HEK293 (cell line): ENCODE results near the gene MUSTN1.

Experiments used
- CTCF ChIA-PET: fragments of 350-600 bp; formaldehyde crosslinking; extraction: SDS; loops from one replicate; lab custom pipeline; 2021; ENCODE audit warnings: antibody characterized with exemption; lab: Yijun Ruan, JAX
- POLR2A ChIA-PET: fragments of 300-600 bp; formaldehyde crosslinking; extraction: SDS; loops from one replicate; lab custom pipeline; 2020; ENCODE audit warnings: antibody characterized with exemption, inconsistent platforms; lab: Yijun Ruan, JAX
- H3K27ac ChIP-seq: fragments of 200-500 bp; sonication (Bioruptor generic); 2 replicates; pipeline ENCODE4 v1.5.1; 2014; ENCODE audit warnings: low read depth, low read length, control low read depth, inconsistent platforms; ENCODE audit errors: extremely low read depth
- H3K36me3 ChIP-seq, 2 experiments: fragments of 200-500 bp in 1 of 2; sonication (Bioruptor generic) in 1 of 2; 1 replicate in 1 of 2; 2 replicates in 1 of 2; pipeline ENCODE4 v1.5.1; 2014 to 2017; ENCODE audit warnings: inconsistent platforms in 2 of 2, low read length in 2 of 2; ENCODE audit not compliant: control insufficient read depth in 2 of 2, insufficient read depth in 1 of 2
- H3K4me1 ChIP-seq: fragments of 200-500 bp; sonication (Bioruptor generic); 2 replicates; pipeline ENCODE4 v1.5.1; 2014; ENCODE audit warnings: mild to moderate bottlenecking, low read length, inconsistent platforms; ENCODE audit not compliant: control insufficient read depth, insufficient read depth
- H3K4me3 ChIP-seq: 2 replicates; pipeline ENCODE4 v1.5.1; 2011; ENCODE audit warnings: low read depth, mild to moderate bottlenecking, control low read depth, low read length, moderate library complexity
- H3K9me3 ChIP-seq: fragments of 200-500 bp; sonication (Bioruptor generic); 2 replicates; pipeline ENCODE4 v1.5.1; 2014; ENCODE audit warnings: low read depth, low read length, inconsistent platforms; ENCODE audit not compliant: control insufficient read depth, insufficient read depth
- EGR2 ChIP-seq: fragments of 450-650 bp; formaldehyde crosslinking; IDR thresholded peaks from 2 replicates; pipeline ENCODE4 v1.5.1; 2016; ENCODE audit warnings: low read depth, missing biosample characterization, missing genetic modification characterization
- HOXA7 ChIP-seq: sonication (generic); formaldehyde crosslinking; IDR thresholded peaks from 2 replicates; pipeline ENCODE4 v1.8.1; 2022; ENCODE audit warnings: missing genetic modification reagents, borderline replicate concordance
- KLF1 ChIP-seq: fragments of 450-650 bp; formaldehyde crosslinking; IDR thresholded peaks from 2 replicates; pipeline ENCODE4 v1.5.1; 2016; ENCODE audit warnings: missing biosample characterization, missing genetic modification characterization
- OSR2 ChIP-seq: fragments of 450-650 bp; formaldehyde crosslinking; IDR thresholded peaks from 2 replicates; pipeline ENCODE4 v1.5.1; 2016; ENCODE audit warnings: missing biosample characterization, missing genetic modification characterization
- PRDM10 ChIP-seq: fragments of 450-650 bp; formaldehyde crosslinking; IDR thresholded peaks from 2 replicates; pipeline ENCODE4 v1.5.1; 2016; ENCODE audit warnings: missing biosample characterization, missing genetic modification characterization
- REST ChIP-seq: fragments of 450-650 bp; formaldehyde crosslinking; IDR thresholded peaks from 2 replicates; pipeline ENCODE4 v1.5.1; 2016; ENCODE audit warnings: missing biosample characterization, missing genetic modification characterization
- ZBTB10 ChIP-seq: fragments of 450-650 bp; formaldehyde crosslinking; IDR thresholded peaks from 2 replicates; pipeline ENCODE4 v1.5.1; 2016; ENCODE audit warnings: missing biosample characterization, missing genetic modification characterization
- ZBTB26 ChIP-seq: fragments of 450-650 bp; formaldehyde crosslinking; optimal IDR thresholded peaks from 2 replicates; pipeline ENCODE3; 2016; ENCODE audit warnings: missing biosample characterization, mild to moderate bottlenecking, missing genetic modification characterization
- ZFHX2 ChIP-seq: fragments of 450-650 bp; formaldehyde crosslinking; conservative IDR thresholded peaks from 2 replicates; pipeline ENCODE4 v1.5.1; 2016; ENCODE audit warnings: missing biosample characterization, missing genetic modification characterization
- ZFP3 ChIP-seq: fragments of 450-650 bp; formaldehyde crosslinking; IDR thresholded peaks from 2 replicates; pipeline ENCODE4 v1.5.1; 2016; ENCODE audit warnings: low read depth, missing biosample characterization, missing genetic modification characterization
- ZNF202 ChIP-seq: fragments of 450-650 bp; formaldehyde crosslinking; IDR thresholded peaks from 2 replicates; pipeline ENCODE4 v1.5.1; 2016; ENCODE audit warnings: missing biosample characterization, missing genetic modification characterization, borderline replicate concordance
- ZNF544 ChIP-seq: fragments of 450-650 bp; formaldehyde crosslinking; IDR thresholded peaks from 2 replicates; pipeline ENCODE4 v1.5.0; 2017; ENCODE audit warnings: missing biosample characterization, missing genetic modification characterization
- ZNF639 ChIP-seq: fragments of 450-650 bp; formaldehyde crosslinking; IDR thresholded peaks from 2 replicates; pipeline ENCODE4 v1.5.1; 2016; ENCODE audit warnings: missing biosample characterization, missing genetic modification characterization
- ZNF837 ChIP-seq: fragments of 450-650 bp; formaldehyde crosslinking; IDR thresholded peaks from 2 replicates; pipeline ENCODE4 v1.5.1; 2016; ENCODE audit warnings: missing biosample characterization, missing genetic modification characterization
- ZSCAN23 ChIP-seq: fragments of 450-650 bp; formaldehyde crosslinking; IDR thresholded peaks from 2 replicates; pipeline ENCODE4 v1.5.1; 2016; ENCODE audit warnings: missing biosample characterization, missing genetic modification characterization

MUSTN1 gene

GRCh38 chr3:52842424-52842823 lies 7.6 kb upstream of the MUSTN1 start (continued):
- no peak for TF ChIP-seq OSR2 (tag by site-specific recombination)
- no peak for TF ChIP-seq ZFP3
- TF ChIP-seq ZNF544 (tag by site-specific recombination), result no peak

- H3K36me3 ChIP-seq, result peaks cover 0 to 40% of the 10 kb centered on the region in 2 experiments; a peak in 1 of 3 replicates
- TF ChIP-seq ZFP3 (no peak), EGR2 (tag by site-specific recombination) (peak; percentile 50; the same call in 1 of the 2 replicates), PRDM10 (tag by site-specific recombination) (no peak), ZNF837 (no peak), KLF1 (no peak), ZFHX2 (0 out of 2 replicates have a peak, but pooled peaks have one; percentile 11)
- TF ChIP-seq, all 188 proteins: peak for 2
- no peaks in the 10 kb centered on the region for H3K4me1 ChIP-seq
- ChIA-PET CTCF (no interaction called here), POLR2A (no interaction called here)
- H3K9me3 ChIP-seq, result no peaks in the 10 kb centered on the region
- no peak overlapping the region for H3K4me3 ChIP-seq
- no peak overlapping the region for H3K27ac ChIP-seq
Observed at GRCh38 chr3:52841981-52842340, 7.1 kb upstream of the MUSTN1 start.

- Histone ChIP-seq H3K4me3 (no peak overlapping the region), H3K4me1 (no peaks in the 10 kb centered on the region), H3K27ac (no peak overlapping the region), H3K9me3 (no peaks in the 10 kb centered on the region), H3K36me3 (peaks cover 0 to 40% of the 10 kb centered on the region in 2 experiments; a peak in 1 of 3 replicates)
- TF ChIP-seq ZBTB26 (tag by site-specific recombination) (no peak), ZSCAN23 (no peak), ZBTB10 (tag by site-specific recombination) (no peak), HOXA7 (CRISPR knock-in tag) (no peak), REST (tag by site-specific recombination) (no peak), ZNF639 (no peak), ZNF202 (tag by site-specific recombination) (no peak)
- ChIA-PET POLR2A (no interaction called here), CTCF (interaction anchor here (1.3 kb wide), 1 partner anchor 25 kb away, joined by 3 read pairs; no protein-coding TSS in a partner anchor)
Observed at GRCh38 chr3:52841211-52841980, 6.6 kb upstream of the MUSTN1 start.
